ENCODE measurements around the gene FAM216B. TPM values are rescaled to one million over a fixed set of nuclear protein-coding genes. Genes with fewer than 3 reads are reported as not detected.
A peak's percentile ranks its signal among the peaks of the same experiment; 100 is the strongest.

FAM216B gene
- total and polyA plus RNA-seq, 10 of the 15 experiments (the other 5 are each of a cell fraction or from before 2014, with no cell fraction given) = not detected

DNA sequence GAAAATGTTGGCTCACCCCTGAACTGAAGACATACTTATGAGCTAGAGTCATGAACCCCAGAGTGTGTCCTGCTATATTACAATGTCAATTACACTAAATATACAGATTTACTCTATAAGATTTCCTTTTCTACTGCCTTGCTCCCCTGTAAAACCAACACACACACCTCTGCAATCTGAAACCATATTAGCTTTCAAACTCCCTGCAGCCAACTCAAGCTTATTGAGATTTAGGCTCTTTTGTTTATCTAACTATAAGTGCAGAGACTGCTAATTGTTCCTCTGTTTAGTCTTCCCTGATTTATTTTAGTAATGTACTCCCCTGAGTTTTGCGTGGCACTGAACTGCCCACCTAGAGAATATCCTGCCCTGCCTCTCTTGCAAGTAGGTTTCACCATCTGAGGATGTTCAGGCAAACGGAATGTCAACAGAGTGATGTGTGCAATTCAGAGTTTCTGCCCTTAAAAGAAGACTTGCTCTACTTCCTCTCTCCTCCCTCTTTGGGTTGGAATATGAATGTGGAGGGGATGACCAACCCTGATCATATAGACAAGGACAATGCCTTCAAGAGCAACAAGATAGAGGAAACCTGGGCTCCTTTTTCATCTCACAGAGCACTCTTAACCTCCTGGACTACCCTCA lies 22.3 kb downstream of the FAM216B start:
- Histone ChIP-seq H3K9ac (ENCODE audit: control insufficient read depth, insufficient read depth, low read length) (no peak overlapping the region), H3K4me2 (ENCODE audit: control insufficient read depth, insufficient read depth) (peak overlapping the region; percentile 1; the same call in 1 of the 2 replicates), H2AFZ (ENCODE audit: control insufficient read depth, low read depth, low read length) (no peak overlapping the region), H3K27me3 (replicated peaks in 1 of 2; ENCODE audit: control insufficient read depth in 2 of 2, insufficient read depth in 2 of 2, low read length in 1 of 2) (no peaks in the 10 kb centered on the region), H3K4me3 (no peak overlapping the region), H3K27ac (ENCODE audit: control insufficient read depth, insufficient read depth) (no peak overlapping the region), H3K79me2 (ENCODE audit: control insufficient read depth, insufficient read depth, low read length) (no peaks in the 10 kb centered on the region), H3K9me3 (replicated peaks; ENCODE audit: control insufficient read depth, insufficient read depth, low read length) (peaks cover 2% of the 10 kb centered on the region; the same call in 2 of the 3 replicates), H3K36me3 (ENCODE audit: control insufficient read depth in 2 of 2, insufficient read depth in 2 of 2, low read length in 1 of 2) (no peaks in the 10 kb centered on the region), H4K20me1 (ENCODE audit: control insufficient read depth, insufficient read depth) (no peaks in the 10 kb centered on the region), H3K4me1 (ENCODE audit: control insufficient read depth, insufficient read depth, low read length) (peaks cover 12% of the 10 kb centered on the region)
- CTCF ChIA-PET = interaction anchor here (1.3 kb wide), 1 partner anchor 95 kb away, joined by 3 read pairs; no protein-coding TSS in a partner anchor
- ATAC-seq = peak; percentile 44
- in situ Hi-C loops (cut with MboI) (no loop called here), intact Hi-C loops (cut with micrococcal nuclease; ENCODE audit: unreplicated experiment) (no loop called here)
- SMC1A ChIA-PET (ENCODE audit: uncharacterized antibody, unreplicated experiment) = interaction anchor here (1.5 kb wide), 1 partner anchor 206 kb away, joined by 3 read pairs; no protein-coding TSS in a partner anchor
- no TSS peak for BruUV-seq (replicated peaks)
- no peak for FAIRE-seq
- no peak for DNase-seq (ENCODE audit: low read depth, low spot score)
- POLR2A ChIA-PET = interaction anchor here (0.6 kb wide), 1 partner anchor 231 kb away, joined by 4 read pairs; no protein-coding TSS in a partner anchor
- TF ChIP-seq IRF5 (IDR thresholded peaks at IDR 0.05; ENCODE audit: borderline replicate concordance) (no peak), IKZF1 (conservative IDR thresholded peaks at IDR 0.05) (no peak)
- 95% methylated on average over 2 of the region's 2 CpGs for WGBS (ENCODE audit: insufficient coverage, insufficient replicate concordance, low lambda C conversion rate, missing lambda C conversion rate)
- RAD21 ChIA-PET (ENCODE audit: unreplicated experiment) = no interaction called here

DNA sequence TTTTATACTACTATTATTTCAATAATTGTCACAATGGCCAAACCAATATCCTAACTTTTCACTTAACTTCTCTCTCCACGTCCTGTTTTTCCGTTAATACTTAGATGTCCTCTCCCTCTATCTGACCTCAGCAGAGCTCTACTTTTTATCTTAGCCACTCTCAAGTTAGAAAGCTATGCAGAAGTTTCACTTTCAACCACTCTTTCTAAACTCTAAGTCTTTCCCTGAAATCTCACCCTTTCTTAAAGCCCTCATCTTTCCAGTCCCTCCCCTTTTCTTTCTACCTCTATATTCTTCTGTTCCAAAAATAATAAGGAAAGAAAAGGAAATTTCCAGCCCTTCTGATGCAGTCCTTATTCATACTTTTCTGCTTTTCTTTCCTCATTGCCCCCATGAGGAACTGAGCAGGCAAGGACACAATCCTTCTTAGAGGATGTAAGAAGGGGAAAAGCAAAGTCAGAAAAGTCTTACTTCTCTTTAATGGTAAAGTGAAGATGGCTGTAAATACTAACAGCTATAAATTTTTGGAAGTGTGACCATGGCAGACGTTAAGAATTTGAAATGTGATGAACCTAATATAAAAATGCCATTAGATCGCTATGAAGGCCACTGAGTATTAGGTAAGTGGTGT lies 23.0 kb downstream of the FAM216B start:
- ATAC-seq (peak; percentile 88), DNase-seq (ENCODE audit: low read depth, low spot score) (no peak), FAIRE-seq (no peak)
- ChIA-PET RAD21 (ENCODE audit: unreplicated experiment) (no interaction called here), SMC1A (ENCODE audit: uncharacterized antibody, unreplicated experiment) (interaction anchor here (1.5 kb wide), 1 partner anchor 207 kb away, joined by 3 read pairs; no protein-coding TSS in a partner anchor), POLR2A (interaction anchor here (0.6 kb wide), 1 partner anchor 230 kb away, joined by 4 read pairs; no protein-coding TSS in a partner anchor), CTCF (interaction anchor here (0.8 to 1.3 kb wide), 2 partner anchors 94 to 604 kb away, joined by 3 read pairs; no protein-coding TSS in a partner anchor)
- no peak overlapping the region for H3K27ac ChIP-seq (ENCODE audit: control insufficient read depth, insufficient read depth)
- 25% methylated on average over 4 of the region's 4 CpGs for WGBS (ENCODE audit: insufficient coverage, insufficient replicate concordance, low lambda C conversion rate, missing lambda C conversion rate)
- peak overlapping the region; percentile 1 for H3K4me2 ChIP-seq (ENCODE audit: control insufficient read depth, insufficient read depth)
- peaks cover 2% of the 10 kb centered on the region; the same call in 2 of the 3 replicates for H3K9me3 ChIP-seq (replicated peaks; ENCODE audit: control insufficient read depth, insufficient read depth, low read length)
- H3K4me3 ChIP-seq = no peak overlapping the region
- H3K4me1 ChIP-seq (ENCODE audit: control insufficient read depth, insufficient read depth, low read length) = peaks cover 12% of the 10 kb centered on the region
- no peaks in the 10 kb centered on the region for H3K36me3 ChIP-seq (ENCODE audit: control insufficient read depth in 2 of 2, insufficient read depth in 2 of 2, low read length in 1 of 2)
- H2AFZ ChIP-seq (ENCODE audit: control insufficient read depth, low read depth, low read length) = no peak overlapping the region
- no peaks in the 10 kb centered on the region for H3K27me3 ChIP-seq (replicated peaks in 1 of 2; ENCODE audit: control insufficient read depth in 2 of 2, insufficient read depth in 2 of 2, low read length in 1 of 2)
- in situ Hi-C loops (cut with MboI) (no loop called here), intact Hi-C loops (cut with micrococcal nuclease; ENCODE audit: unreplicated experiment) (no loop called here)
- H3K79me2 ChIP-seq (ENCODE audit: control insufficient read depth, insufficient read depth, low read length) = no peaks in the 10 kb centered on the region
- H3K9ac ChIP-seq (ENCODE audit: control insufficient read depth, insufficient read depth, low read length) = no peak overlapping the region
- no peaks in the 10 kb centered on the region for H4K20me1 ChIP-seq (ENCODE audit: control insufficient read depth, insufficient read depth)
- BruUV-seq (replicated peaks) = no TSS peak
- TF ChIP-seq RUNX3 (IDR thresholded peaks at IDR 0.05; ENCODE audit: low read length) (peak; percentile 77), YY1 (IDR thresholded peaks at IDR 0.05; ENCODE audit: low read depth, low read length) (no peak), NFIC (IDR thresholded peaks at IDR 0.05; ENCODE audit: low read depth, low read length) (0 out of 2 replicates have a peak, but pooled peaks have one; percentile 37), RAD21 (IDR thresholded peaks at IDR 0.05; ENCODE audit: insufficient read depth, low read depth, low read length) (no peak), IKZF2 (IDR thresholded peaks at IDR 0.05) (peak; percentile 44 to 63; a peak in 3 of 4 replicates)
- TF ChIP-seq, protein P1, sequence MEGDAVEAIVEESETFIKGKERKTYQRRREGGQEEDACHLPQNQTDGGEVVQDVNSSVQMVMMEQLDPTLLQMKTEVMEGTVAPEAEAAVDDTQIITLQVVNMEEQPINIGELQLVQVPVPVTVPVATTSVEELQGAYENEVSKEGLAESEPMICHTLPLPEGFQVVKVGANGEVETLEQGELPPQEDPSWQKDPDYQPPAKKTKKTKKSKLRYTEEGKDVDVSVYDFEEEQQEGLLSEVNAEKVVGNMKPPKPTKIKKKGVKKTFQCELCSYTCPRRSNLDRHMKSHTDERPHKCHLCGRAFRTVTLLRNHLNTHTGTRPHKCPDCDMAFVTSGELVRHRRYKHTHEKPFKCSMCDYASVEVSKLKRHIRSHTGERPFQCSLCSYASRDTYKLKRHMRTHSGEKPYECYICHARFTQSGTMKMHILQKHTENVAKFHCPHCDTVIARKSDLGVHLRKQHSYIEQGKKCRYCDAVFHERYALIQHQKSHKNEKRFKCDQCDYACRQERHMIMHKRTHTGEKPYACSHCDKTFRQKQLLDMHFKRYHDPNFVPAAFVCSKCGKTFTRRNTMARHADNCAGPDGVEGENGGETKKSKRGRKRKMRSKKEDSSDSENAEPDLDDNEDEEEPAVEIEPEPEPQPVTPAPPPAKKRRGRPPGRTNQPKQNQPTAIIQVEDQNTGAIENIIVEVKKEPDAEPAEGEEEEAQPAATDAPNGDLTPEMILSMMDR (IDR thresholded peaks at IDR 0.05 in 2 of 3, conservative IDR thresholded peaks at IDR 0.05 in 1 of 3; ENCODE audit: control insufficient read depth in 2 of 3, extremely low read depth in 1 of 3, insufficient read depth in 1 of 3, low read depth in 3 of 3, low read length in 3 of 3) = no peak

Data from GM12878 (cell line).